UCSD-AML1 (cell line): ENCODE data around the gene PACRG.

ENCODE experiments used
- DNase-seq: peaks from one replicate; lab custom pipeline; 2025; ENCODE audit not compliant: unreplicated experiment; lab: John Stamatoyannopoulos, UW

The PACRG gene

DNA sequence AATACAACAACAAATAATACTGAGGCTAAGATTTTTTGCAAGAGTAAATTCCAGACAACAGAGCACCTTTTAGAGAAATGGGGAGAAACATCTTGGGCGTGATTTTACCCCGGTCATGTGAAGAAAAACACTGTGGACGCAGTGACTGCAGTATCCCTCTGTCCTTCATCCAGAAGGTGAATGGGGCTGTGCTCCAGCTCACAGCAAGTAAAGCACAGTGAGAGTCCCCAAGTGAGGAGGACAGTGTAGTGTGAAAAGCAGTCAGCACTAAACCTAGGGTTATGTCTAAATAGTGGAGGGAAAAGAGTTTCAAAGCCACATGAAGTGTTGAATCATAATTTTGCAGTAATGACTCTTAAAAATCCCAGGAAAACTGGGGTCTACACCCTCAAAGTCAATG, 338.4 kb downstream of the PACRG start:
- DNase-seq, result no peak

DNA sequence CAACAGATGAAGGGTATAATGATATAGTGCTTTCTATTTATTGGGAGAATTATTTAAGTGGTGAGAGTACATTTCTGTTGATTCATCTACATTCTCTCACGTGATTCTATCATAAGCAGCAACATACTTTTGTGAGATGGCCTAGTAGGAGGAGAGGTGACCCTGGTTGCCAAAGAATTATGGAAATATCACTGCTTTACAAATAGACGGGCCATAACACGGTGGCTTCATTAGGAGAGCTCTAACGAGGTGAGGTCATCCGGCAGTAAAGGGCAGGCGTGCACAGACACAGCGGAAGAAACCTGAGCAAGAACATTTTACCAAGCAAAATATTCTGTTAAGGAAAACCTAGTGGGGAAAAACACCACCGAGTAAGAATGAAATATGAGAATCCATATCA, 349.4 kb downstream of the PACRG start:
- DNase-seq, result no peak

- DNase-seq, result no peak
Measured at GRCh38 chr6:163078712-163079111, 350.9 kb downstream of the PACRG start.

DNA sequence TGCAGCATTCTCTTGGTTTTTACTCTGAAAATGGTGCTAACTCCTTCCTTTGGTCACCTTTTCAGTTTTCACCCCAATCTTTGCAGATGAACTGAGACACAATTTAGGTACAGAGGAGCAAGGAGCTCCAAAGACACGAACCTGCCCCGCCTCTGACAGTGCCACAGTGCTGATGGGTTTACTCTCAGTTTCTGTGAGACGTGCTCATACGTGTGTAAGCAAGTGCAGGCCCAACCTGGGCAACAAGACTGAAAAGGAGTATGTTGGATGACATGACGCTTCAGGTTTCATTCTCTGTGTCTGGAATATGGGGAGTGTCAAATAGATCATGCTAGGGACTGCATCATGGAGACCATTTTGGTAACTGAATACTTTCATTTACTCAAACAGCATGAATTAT, 352.5 kb downstream of the PACRG start:
- DNase-seq, result no peak

GRCh38 chr6:163083141-163083540, 355.4 kb downstream of the PACRG start:
- no peak for DNase-seq

- DNase-seq, result no peak
Measured at GRCh38 chr6:163085426-163085825, 357.7 kb downstream of the PACRG start.

DNA sequence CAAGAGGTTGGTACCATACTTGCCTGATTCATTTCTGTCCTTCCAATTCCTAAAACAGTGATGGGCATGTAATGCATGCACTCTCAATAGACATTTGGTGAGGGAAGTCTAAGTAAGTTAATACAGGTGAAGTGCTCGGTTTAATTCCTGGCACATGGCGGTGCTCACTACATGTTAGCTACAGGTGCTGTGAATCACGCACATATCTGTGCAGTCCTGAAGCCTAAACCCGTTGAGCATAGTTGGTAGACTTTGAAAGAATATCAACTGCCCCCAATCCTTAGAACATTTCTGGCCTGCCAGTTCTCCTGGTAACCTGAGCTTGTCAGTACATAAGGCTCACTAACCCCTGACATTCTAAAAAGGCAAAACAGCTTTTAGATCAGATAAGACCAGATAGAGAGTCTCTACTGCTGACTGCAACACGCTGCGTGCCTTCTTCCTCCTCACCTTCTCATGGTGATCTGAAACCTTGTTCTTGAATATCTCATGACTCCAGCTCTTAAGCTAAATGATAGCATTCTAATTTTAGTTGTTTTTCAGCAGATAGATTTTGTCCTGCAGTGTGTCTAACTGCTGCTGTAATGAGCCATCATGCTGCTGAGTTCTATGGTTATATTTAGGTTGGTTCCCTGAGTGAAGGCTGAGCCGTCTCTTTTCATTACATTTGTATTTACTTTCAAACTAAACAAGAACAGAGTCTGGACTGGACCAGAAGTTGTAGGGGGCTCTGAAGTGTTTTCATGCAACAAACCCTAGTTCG, 358.3 kb downstream of the PACRG start:
- DNase-seq, result no peak

- no peak for DNase-seq
Measured at GRCh38 chr6:163086624-163086920, 358.8 kb downstream of the PACRG start.

- no peak for DNase-seq
Measured at GRCh38 chr6:163087981-163088380, 360.2 kb downstream of the PACRG start.

DNA sequence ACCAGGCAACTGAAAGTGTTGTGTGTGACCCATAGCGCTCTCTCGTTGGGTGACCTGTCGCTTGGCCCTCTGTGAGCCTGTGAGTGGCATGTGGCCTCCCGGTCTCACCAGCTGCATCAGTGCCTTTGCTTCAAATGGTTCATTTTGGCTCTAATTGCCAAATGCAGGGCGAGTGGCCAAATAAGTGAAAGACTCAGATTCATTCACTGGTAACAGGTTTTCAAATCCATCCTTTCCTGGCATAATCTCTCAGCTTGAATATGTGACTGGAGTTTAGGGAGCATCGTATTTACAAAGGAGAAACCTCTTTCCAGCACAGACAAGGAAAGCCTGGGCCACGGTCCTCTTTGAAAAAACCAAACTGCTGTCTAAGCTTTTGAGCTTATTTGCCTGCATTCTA, 365.1 kb downstream of the PACRG start:
- DNase-seq, result no peak

DNA sequence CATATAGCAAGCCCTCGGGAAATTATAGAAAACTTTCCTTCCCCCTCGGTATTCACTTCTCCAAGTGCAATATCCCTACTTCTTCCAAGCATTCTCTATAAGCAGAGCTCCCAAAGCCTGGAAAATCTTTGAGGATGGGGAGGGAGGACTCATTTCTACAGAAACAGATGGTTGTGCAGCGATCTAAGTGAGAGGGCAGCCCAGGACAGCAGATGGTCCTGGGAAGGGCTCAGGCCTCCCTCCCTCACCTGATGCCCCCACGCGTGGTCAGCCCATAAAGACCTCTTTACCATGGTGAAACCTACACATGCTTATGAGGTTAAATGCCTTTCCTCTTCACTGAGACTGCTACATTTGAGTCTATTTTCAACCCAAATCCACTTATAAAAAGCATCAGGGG, 367.1 kb downstream of the PACRG start:
- DNase-seq, result no peak

DNA sequence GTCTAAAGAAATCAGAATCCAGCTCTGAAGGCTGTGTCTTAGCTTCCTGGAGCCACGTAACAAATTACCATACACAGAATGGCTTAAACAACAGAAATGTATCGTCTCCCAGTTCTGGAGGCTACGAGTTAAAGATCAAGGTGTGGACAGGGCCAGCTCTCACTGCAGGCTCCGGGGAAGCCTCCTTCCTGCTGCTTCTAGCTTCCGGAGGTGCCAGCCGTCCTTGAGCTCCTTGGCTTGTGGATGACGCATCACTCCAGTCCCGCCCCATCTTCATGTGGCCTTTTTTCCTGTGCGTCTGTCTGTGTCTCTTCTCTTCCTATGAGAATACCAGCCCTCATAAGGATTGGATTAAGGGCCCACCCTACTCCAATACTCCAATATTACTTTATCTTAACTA, 367.6 kb downstream of the PACRG start:
- DNase-seq, result no peak

DNA sequence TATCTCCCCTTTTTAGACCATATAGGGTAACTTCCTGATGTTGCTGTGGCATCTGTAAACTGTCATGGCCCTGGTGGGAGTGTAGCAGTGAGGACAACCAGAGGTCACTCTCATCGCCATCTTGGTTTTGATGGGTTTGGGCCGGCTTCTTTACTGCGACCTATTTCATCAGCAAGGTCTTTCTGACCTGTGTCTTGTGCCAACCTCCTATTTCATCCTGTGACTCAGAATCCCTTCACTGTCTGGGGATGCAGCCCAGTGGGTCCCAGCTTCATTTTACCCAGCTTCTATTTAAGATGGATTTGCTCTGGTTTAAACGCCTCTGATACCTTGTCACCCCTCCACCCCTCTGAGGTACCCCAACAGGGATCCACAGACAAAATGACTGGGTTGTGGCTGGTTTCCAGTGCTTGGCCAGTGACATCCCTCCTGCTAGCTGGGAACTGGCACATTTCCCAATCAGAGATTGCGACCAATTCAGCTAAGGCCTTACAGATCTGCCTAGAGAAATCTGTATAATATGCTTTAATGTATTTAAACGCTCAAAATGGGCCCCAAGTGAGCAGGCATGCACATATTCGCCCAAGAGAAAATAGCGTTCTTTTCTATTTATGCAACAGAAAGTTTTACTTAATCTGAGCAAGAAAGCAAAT, 371.2 kb downstream of the PACRG start:
- no peak for DNase-seq

DNA sequence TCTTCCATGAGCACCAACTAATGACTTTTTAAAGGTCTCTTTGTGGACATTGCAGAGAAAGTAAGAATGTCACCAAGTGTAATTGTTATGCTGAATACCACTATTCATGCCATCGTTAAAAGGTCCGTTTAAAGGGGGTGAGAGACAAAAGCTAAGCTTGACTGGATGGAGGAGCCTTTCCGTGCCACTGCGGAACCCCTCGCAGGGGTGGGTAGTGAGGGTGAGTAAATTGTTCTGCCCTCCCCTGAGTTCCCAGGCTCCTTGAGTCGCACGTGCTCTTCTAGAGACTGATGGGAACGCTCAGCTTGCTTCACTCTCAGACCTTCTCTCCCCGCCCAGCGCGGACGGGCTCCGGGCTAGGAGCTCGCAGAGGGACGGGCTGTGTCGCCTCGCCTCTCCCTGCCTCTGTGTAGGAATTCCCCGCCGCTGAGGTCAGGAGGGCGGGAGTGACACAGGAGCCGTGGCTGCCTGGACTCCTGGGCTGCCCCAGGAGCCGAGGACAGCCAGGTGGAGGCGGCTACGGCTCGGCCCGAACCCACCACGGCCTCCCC, 371.9 kb downstream of the PACRG start:
- DNase-seq, result no peak

- no peak for DNase-seq
Measured at GRCh38 chr6:163100259-163100658, 372.5 kb downstream of the PACRG start.

GRCh38 chr6:163113358-163113962, 385.7 kb downstream of the PACRG start:
- DNase-seq, result no peak

GRCh38 chr6:163118941-163119340, 391.2 kb downstream of the PACRG start:
- no peak for DNase-seq

DNA sequence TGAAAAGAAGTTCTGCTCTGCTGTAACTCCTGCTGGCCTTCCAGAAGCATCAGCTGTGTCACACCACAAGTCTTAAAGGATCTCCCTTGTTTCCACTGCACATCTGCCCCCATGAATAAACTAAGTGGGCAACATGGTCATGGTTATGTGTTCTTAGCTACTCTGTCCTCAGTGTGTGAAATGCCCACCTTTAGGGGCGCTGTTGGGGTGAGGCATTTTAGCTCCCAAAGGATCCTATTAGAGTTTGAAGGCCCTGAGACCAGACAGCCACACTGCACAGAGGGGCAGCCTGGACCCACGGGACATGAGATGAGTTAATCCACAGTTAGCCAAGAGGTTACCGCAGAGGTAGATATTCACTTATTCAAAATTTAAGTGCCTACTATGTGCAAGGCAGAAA, 392.4 kb downstream of the PACRG start:
- no peak for DNase-seq

- no peak for DNase-seq
Measured at GRCh38 chr6:163121270-163121669, 393.5 kb downstream of the PACRG start.

DNA sequence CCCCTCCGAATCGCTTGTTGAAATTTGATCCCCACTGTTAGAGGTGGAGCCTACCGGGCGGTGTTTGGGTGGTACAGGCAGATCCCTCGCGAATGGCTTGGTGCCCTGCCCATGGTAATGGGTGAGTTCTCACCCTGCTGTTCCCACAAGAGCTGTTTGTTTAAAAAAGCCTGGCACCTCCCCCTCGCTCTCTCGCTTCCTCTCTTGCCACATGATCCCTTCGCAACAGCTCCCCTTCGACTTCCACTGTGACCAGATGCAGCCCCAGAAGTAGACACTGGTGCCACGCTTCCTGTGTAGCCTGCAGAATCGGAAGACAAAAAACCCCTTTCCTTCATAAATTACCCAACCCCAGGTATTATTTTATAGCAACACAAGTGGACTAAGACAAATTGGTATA, 394.6 kb downstream of the PACRG start:
- DNase-seq, result peak; percentile 83

DNA sequence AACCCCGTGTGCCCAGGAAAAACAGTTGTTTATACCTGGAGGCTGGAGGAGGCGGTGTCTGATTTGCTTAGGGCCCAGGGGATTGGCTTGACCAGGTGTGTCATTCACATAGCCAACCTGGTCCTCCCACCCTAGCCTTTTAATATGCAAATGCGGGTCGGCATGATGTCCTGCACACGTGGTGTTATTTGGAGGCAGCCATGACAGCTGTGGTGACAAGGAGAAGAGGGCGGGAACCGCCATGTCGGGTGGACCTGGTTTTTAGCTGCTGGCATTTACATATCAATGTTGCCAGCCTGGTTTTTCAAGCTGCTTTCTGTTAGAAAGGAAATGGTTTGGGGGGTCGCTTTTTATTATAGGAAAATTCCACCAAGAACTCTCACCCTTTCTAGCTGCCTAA, 395.3 kb downstream of the PACRG start:
- peak; percentile 32 for DNase-seq

- DNase-seq, result no peak
Measured at GRCh38 chr6:163126741-163127140, 399.0 kb downstream of the PACRG start.
